HEK293 (cell line): Measurements from ENCODE around the gene SMIM38.

ENCODE experiments used
- CTCF ChIA-PET: fragments of 350-600 bp; formaldehyde crosslinking; extraction: SDS; loops from one replicate; lab custom pipeline; 2021; ENCODE audit warnings: antibody characterized with exemption; lab: Yijun Ruan, JAX
- POLR2A ChIA-PET: fragments of 300-600 bp; formaldehyde crosslinking; extraction: SDS; loops from one replicate; lab custom pipeline; 2020; ENCODE audit warnings: antibody characterized with exemption, inconsistent platforms; lab: Yijun Ruan, JAX
- H3K27ac ChIP-seq: fragments of 200-500 bp; sonication (Bioruptor generic); 2 replicates; pipeline ENCODE4 v1.5.1; 2014; ENCODE audit warnings: low read depth, low read length, control low read depth, inconsistent platforms; ENCODE audit errors: extremely low read depth
- H3K36me3 ChIP-seq, 2 experiments: fragments of 200-500 bp in 1 of 2; sonication (Bioruptor generic) in 1 of 2; 1 replicate in 1 of 2; 2 replicates in 1 of 2; pipeline ENCODE4 v1.5.1; 2014 to 2017; ENCODE audit warnings: inconsistent platforms in 2 of 2, low read length in 2 of 2; ENCODE audit not compliant: control insufficient read depth in 2 of 2, insufficient read depth in 1 of 2
- H3K4me1 ChIP-seq: fragments of 200-500 bp; sonication (Bioruptor generic); 2 replicates; pipeline ENCODE4 v1.5.1; 2014; ENCODE audit warnings: mild to moderate bottlenecking, low read length, inconsistent platforms; ENCODE audit not compliant: control insufficient read depth, insufficient read depth
- H3K4me3 ChIP-seq: 2 replicates; pipeline ENCODE4 v1.5.1; 2011; ENCODE audit warnings: low read depth, mild to moderate bottlenecking, control low read depth, low read length, moderate library complexity
- H3K9me3 ChIP-seq: fragments of 200-500 bp; sonication (Bioruptor generic); 2 replicates; pipeline ENCODE4 v1.5.1; 2014; ENCODE audit warnings: low read depth, low read length, inconsistent platforms; ENCODE audit not compliant: control insufficient read depth, insufficient read depth
- ELK4 ChIP-seq: IDR thresholded peaks from 2 replicates; pipeline ENCODE4 v1.6.1; 2011; ENCODE audit warnings: mild to moderate bottlenecking, low read depth, low read length, borderline replicate concordance
- KLF17 ChIP-seq: fragments of 450-650 bp; formaldehyde crosslinking; IDR thresholded peaks from 2 replicates; pipeline ENCODE4 v1.5.1; 2016; ENCODE audit warnings: missing biosample characterization, missing genetic modification characterization
- OSR2 ChIP-seq: fragments of 450-650 bp; formaldehyde crosslinking; IDR thresholded peaks from 2 replicates; pipeline ENCODE4 v1.5.1; 2016; ENCODE audit warnings: missing biosample characterization, missing genetic modification characterization
- PATZ1 ChIP-seq: fragments of 450-650 bp; formaldehyde crosslinking; IDR thresholded peaks from 2 replicates; pipeline ENCODE4 v1.5.1; 2016; ENCODE audit warnings: missing biosample characterization, missing genetic modification characterization
- SCRT1 ChIP-seq: fragments of 450-650 bp; formaldehyde crosslinking; IDR thresholded peaks from 2 replicates; pipeline ENCODE4 v1.5.1; 2016; ENCODE audit warnings: missing biosample characterization, missing genetic modification characterization, borderline replicate concordance
- TRIM28 ChIP-seq: IDR thresholded peaks from 2 replicates; pipeline ENCODE4 v1.6.1; 2011; ENCODE audit warnings: low read length, control low read depth, borderline replicate concordance
- YY1 ChIP-seq: fragments of 450-650 bp; formaldehyde crosslinking; IDR thresholded peaks from 2 replicates; pipeline ENCODE4 v1.5.1; 2018; ENCODE audit warnings: missing biosample characterization, missing genetic modification characterization
- YY2 ChIP-seq: fragments of 450-650 bp; formaldehyde crosslinking; IDR thresholded peaks from 2 replicates; pipeline ENCODE4 v1.5.1; 2016; ENCODE audit warnings: missing biosample characterization, missing genetic modification characterization
- ZBTB26 ChIP-seq: fragments of 450-650 bp; formaldehyde crosslinking; optimal IDR thresholded peaks from 2 replicates; pipeline ENCODE3; 2016; ENCODE audit warnings: missing biosample characterization, mild to moderate bottlenecking, missing genetic modification characterization
- ZBTB8A ChIP-seq: fragments of 450-650 bp; formaldehyde crosslinking; IDR thresholded peaks from 2 replicates; pipeline ENCODE4 v1.5.1; 2016; ENCODE audit warnings: missing biosample characterization, missing genetic modification characterization
- ZNF174 ChIP-seq: fragments of 450-650 bp; formaldehyde crosslinking; IDR thresholded peaks from 2 replicates; pipeline ENCODE4 v1.5.0; 2017; ENCODE audit warnings: missing biosample characterization, mild to moderate bottlenecking, missing genetic modification characterization
- ZNF175 ChIP-seq: fragments of 450-650 bp; formaldehyde crosslinking; IDR thresholded peaks from 2 replicates; pipeline ENCODE4 v1.5.1; 2016; ENCODE audit warnings: missing biosample characterization, missing genetic modification characterization
- ZNF24 ChIP-seq: fragments of 450-650 bp; formaldehyde crosslinking; IDR thresholded peaks from 2 replicates; pipeline ENCODE4 v1.5.1; 2016; ENCODE audit warnings: missing biosample characterization, missing genetic modification characterization
- ZNF394 ChIP-seq: fragments of 450-650 bp; formaldehyde crosslinking; IDR thresholded peaks from 2 replicates; pipeline ENCODE4 v1.5.1; 2016; ENCODE audit warnings: missing biosample characterization, missing genetic modification characterization, mild to moderate bottlenecking, moderate library complexity, borderline replicate concordance
- ZNF48 ChIP-seq: fragments of 450-650 bp; formaldehyde crosslinking; IDR thresholded peaks from 2 replicates; pipeline ENCODE4 v1.5.1; 2016; ENCODE audit warnings: missing biosample characterization, missing genetic modification characterization
- ZNF549 ChIP-seq: fragments of 450-650 bp; IDR thresholded peaks from 2 replicates; pipeline ENCODE4 v1.5.1; 2018; ENCODE audit warnings: missing biosample characterization, missing genetic modification characterization, mild to moderate bottlenecking, inconsistent platforms, moderate library complexity
- ZNF626 ChIP-seq: fragments of 450-650 bp; sonication (Bioruptor Pico); formaldehyde crosslinking; IDR thresholded peaks from 2 replicates; pipeline ENCODE4 v1.5.1; 2018; ENCODE audit warnings: missing biosample characterization, missing genetic modification characterization, inconsistent platforms
- ZNF704 ChIP-seq: fragments of 450-650 bp; formaldehyde crosslinking; IDR thresholded peaks from 2 replicates; pipeline ENCODE4 v1.5.1; 2016; ENCODE audit warnings: missing biosample characterization, missing genetic modification characterization
- ZNF776 ChIP-seq: fragments of 450-650 bp; formaldehyde crosslinking; IDR thresholded peaks from 2 replicates; pipeline ENCODE4 v1.5.0; 2017; ENCODE audit warnings: missing biosample characterization, missing genetic modification characterization, borderline replicate concordance
- ZSCAN18 ChIP-seq: fragments of 450-650 bp; formaldehyde crosslinking; IDR thresholded peaks from 2 replicates; pipeline ENCODE4 v1.5.1; 2016; ENCODE audit warnings: missing biosample characterization, missing genetic modification characterization

Gene SMIM38

GRCh38 chr11:69114362-69114761 is 41.4 kb upstream of the SMIM38 start:
- Histone ChIP-seq H3K36me3 (no peaks in the 10 kb centered on the region), H3K4me1 (no peaks in the 10 kb centered on the region), H3K27ac (no peak overlapping the region), H3K4me3 (no peak overlapping the region), H3K9me3 (no peaks in the 10 kb centered on the region)
- CTCF ChIA-PET = interaction anchor here (0.6 to 1.7 kb wide), 3 partner anchors 13 to 529 kb away, joined by 4 to 6 read pairs (median 6); no protein-coding TSS in a partner anchor
- POLR2A ChIA-PET = no interaction called here
- TF ChIP-seq ZNF704 (tag by site-specific recombination) (no peak), TRIM28 (no peak), KLF17 (tag by site-specific recombination) (no peak), ZSCAN18 (tag by site-specific recombination) (no peak), ZNF48 (tag by site-specific recombination) (no peak), ZNF174 (tag by site-specific recombination) (no peak), ELK4 (no peak), PATZ1 (tag by site-specific recombination) (no peak), ZNF24 (tag by site-specific recombination) (no peak), ZBTB8A (tag by site-specific recombination) (no peak), YY1 (tag by site-specific recombination) (no peak), OSR2 (tag by site-specific recombination) (no peak), ZNF626 (tag by site-specific recombination) (no peak), ZBTB26 (tag by site-specific recombination) (no peak), SCRT1 (no peak), ZNF549 (tag by site-specific recombination) (no peak), ZNF394 (tag by site-specific recombination) (no peak), ZNF776 (tag by site-specific recombination) (no peak), YY2 (tag by site-specific recombination) (no peak), ZNF175 (tag by site-specific recombination) (no peak)
